Stimulated activated memory B cell treated with anti-CD40 and anti-IgM and Interleukin-4, amounts not matched to agents 10 μg/mL and 1 μg/mL and 100 μg/mL, for 72 hours (primary cell): Measurements from ENCODE around the gene ASTN2.
"Not testable (repeated sequence)": the region's sequence is repeated elsewhere in the genome, so short reads cannot be mapped to it uniquely, and the experiment has no call there.

Source experiments
- ATAC-seq: fragments of 150-1000 bp; cut with Tn5 transposase; 2 replicates; pipeline ENCODE4 v1.10.0; 2021
- H3K27ac Mint-ChIP-seq: one replicate; pipeline ENCODE4 v1.8.0; 2022; ENCODE audit warnings: mild to moderate bottlenecking, mixed read lengths
- H3K27me3 Mint-ChIP-seq: one replicate; pipeline ENCODE4 v1.8.0; 2022; ENCODE audit warnings: mixed read lengths
- H3K36me3 Mint-ChIP-seq: one replicate; pipeline ENCODE4 v1.8.0; 2022; ENCODE audit warnings: mixed read lengths
- H3K4me1 Mint-ChIP-seq: one replicate; pipeline ENCODE4 v1.8.0; 2022; ENCODE audit warnings: mixed read lengths
- H3K4me3 Mint-ChIP-seq: one replicate; pipeline ENCODE4 v1.8.0; 2022; ENCODE audit warnings: mild to moderate bottlenecking, moderate library complexity, mixed read lengths
- H3K9me3 Mint-ChIP-seq: one replicate; pipeline ENCODE4 v1.8.0; 2022; ENCODE audit warnings: mixed read lengths

ASTN2 gene

GRCh38 chr9:116464423-116464822 lies 950.4 kb downstream of the ASTN2 start:
- H3K27me3 Mint-ChIP-seq = no peaks in the 10 kb centered on the region
- H3K4me3 Mint-ChIP-seq = no peak overlapping the region
- no peak overlapping the region for H3K27ac Mint-ChIP-seq
- H3K36me3 Mint-ChIP-seq = no peaks in the 10 kb centered on the region
- ATAC-seq = no peak
- H3K9me3 Mint-ChIP-seq = no peaks in the 10 kb centered on the region
- H3K4me1 Mint-ChIP-seq = no peaks in the 10 kb centered on the region

- no peaks in the 10 kb centered on the region for H3K4me1 Mint-ChIP-seq
- H3K9me3 Mint-ChIP-seq = peaks cover 6% of the 10 kb centered on the region
- H3K4me3 Mint-ChIP-seq = no peak overlapping the region
- ATAC-seq = no peak
- H3K27ac Mint-ChIP-seq = no peak overlapping the region
- H3K27me3 Mint-ChIP-seq = no peaks in the 10 kb centered on the region
- peaks cover 3% of the 10 kb centered on the region for H3K36me3 Mint-ChIP-seq
Observed at GRCh38 chr9:116461632-116462031, 953.2 kb downstream of the ASTN2 start.

- Mint-ChIP-seq H3K27ac (no peak overlapping the region), H3K9me3 (peaks cover 13% of the 10 kb centered on the region), H3K36me3 (peaks cover 12% of the 10 kb centered on the region), H3K4me1 (no peaks in the 10 kb centered on the region), H3K4me3 (no peak overlapping the region), H3K27me3 (no peaks in the 10 kb centered on the region)
- ATAC-seq = no peak
Observed at GRCh38 chr9:116460026-116460425, 954.8 kb downstream of the ASTN2 start.

DNA sequence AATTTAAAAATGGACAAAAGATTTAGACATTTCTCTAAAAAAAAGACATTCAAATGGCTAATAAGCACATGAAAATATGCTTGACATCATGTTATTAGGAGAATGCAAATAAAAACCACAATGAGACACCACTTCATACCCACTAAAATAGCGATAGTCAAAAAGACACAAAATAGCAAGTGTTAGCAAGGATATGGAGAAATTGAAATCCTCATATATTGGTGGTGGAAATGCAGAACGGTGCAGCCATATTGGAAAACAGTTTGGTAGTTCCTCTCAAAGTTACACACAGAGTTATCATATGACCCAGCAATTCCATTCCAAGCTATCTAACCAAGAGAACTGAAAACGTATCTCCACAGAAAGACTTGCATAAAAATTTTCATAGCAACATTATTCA lies 955.3 kb downstream of the ASTN2 start:
- ATAC-seq = no peak
- Mint-ChIP-seq H3K27me3 (no peaks in the 10 kb centered on the region), H3K9me3 (peaks cover 13% of the 10 kb centered on the region), H3K36me3 (peaks cover 12% of the 10 kb centered on the region), H3K4me3 (no peak overlapping the region), H3K27ac (no peak overlapping the region), H3K4me1 (no peaks in the 10 kb centered on the region)

DNA sequence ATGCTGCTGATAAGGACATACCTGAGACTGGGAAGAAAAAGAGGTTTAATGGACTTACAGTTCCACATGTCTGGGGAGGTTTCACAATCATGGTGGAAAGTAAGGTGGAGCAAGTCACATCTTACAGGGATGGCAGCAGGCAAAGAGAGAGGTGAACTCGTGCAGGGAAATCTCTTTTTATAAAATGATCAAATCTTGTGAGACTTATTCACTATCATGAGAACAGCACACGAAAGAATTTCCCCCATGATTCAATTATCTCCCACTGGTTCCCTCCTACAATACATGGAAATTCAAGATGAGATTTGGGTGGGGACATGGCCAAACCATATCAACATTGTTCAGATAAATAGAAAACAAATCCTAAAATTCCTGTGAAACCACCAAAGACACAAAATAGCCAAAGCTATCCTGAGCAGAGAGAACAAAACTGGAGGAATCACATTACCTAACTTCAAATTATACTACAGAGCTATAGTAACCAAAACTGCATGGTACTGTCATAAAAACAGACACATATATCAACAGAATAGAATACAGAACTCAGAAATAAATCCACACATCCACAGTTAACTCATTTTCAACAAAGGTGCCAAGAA lies 958.3 kb downstream of the ASTN2 start:
- Mint-ChIP-seq H3K27me3 (no peaks in the 10 kb centered on the region), H3K27ac (no peak overlapping the region), H3K9me3 (peaks cover 13% of the 10 kb centered on the region), H3K36me3 (peaks cover 12% of the 10 kb centered on the region), H3K4me3 (no peak overlapping the region), H3K4me1 (no peaks in the 10 kb centered on the region)
- no peak for ATAC-seq

DNA sequence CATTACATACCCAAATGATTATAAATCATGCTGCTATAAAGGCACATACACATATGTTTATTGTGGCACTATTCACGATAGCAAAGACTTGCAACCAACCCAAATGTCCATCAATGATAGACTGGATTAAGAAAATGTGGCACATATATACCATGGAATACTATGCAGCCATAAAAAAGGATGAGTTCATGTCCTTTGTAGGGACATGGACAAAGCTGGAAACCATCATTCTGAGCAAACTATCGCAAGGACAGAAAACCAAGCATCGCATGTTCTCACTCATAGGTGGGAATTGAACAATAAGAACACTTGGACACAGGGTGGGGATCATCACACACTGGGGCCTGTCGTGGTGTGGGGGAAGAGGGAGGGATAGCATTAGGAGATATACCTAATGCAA lies 960.3 kb downstream of the ASTN2 start:
- peaks cover 12% of the 10 kb centered on the region for H3K36me3 Mint-ChIP-seq
- H3K27me3 Mint-ChIP-seq, ATAC-seq, H3K4me1 Mint-ChIP-seq, H3K27ac Mint-ChIP-seq, H3K4me3 Mint-ChIP-seq: not testable (repeated sequence)
- peaks cover 13% of the 10 kb centered on the region for H3K9me3 Mint-ChIP-seq

- H3K27me3 Mint-ChIP-seq = no peaks in the 10 kb centered on the region
- no peak for ATAC-seq
- H3K4me1 Mint-ChIP-seq = no peaks in the 10 kb centered on the region
- no peak overlapping the region for H3K4me3 Mint-ChIP-seq
- no peak overlapping the region for H3K27ac Mint-ChIP-seq
- peaks cover 12% of the 10 kb centered on the region for H3K36me3 Mint-ChIP-seq
- H3K9me3 Mint-ChIP-seq = peaks cover 13% of the 10 kb centered on the region
Observed at GRCh38 chr9:116453785-116454184, 961.1 kb downstream of the ASTN2 start.

DNA sequence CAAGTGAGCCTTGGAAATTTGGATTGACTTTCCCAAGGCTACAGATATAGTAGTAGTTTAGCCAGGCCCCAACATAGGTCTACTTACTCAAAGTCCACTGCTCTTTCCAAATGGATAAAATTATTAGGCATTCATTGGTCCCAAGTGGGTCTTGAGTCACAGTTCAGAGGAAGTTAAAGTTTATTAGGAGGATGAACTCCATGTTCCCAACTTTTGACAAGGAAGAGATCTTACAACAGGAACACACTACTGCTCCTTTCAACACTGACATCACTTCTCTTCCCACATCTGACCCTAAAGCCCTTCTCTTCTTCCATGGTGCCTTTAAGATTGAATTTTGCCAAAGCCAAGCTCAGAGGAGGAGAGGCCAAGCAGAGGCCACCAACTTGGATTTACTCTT lies 962.2 kb downstream of the ASTN2 start:
- Mint-ChIP-seq H3K36me3 (peaks cover 12% of the 10 kb centered on the region), H3K9me3 (peaks cover 13% of the 10 kb centered on the region), H3K27me3 (no peaks in the 10 kb centered on the region), H3K4me1 (no peaks in the 10 kb centered on the region), H3K4me3 (no peak overlapping the region), H3K27ac (no peak overlapping the region)
- ATAC-seq = no peak

DNA sequence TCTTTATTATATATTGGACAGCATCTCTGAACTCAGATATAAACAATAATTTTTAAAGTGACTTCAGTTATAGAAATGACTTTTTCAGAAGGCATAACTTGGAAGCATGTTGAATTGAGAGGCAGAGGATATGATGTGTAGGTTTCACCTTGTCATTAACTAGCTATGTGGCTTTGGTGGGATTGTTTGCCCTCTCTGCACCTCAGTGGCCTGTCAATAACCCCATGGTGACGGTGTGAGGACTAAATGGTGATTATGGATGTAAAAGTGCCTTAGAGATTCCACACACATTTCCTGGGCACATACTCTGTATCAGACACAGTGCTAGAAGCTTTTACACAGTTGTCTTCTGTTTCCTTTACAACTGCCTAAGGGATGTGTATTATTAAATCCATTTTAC lies 962.6 kb downstream of the ASTN2 start:
- H3K27me3 Mint-ChIP-seq = no peaks in the 10 kb centered on the region
- H3K36me3 Mint-ChIP-seq = peaks cover 12% of the 10 kb centered on the region
- H3K9me3 Mint-ChIP-seq = peaks cover 13% of the 10 kb centered on the region
- no peaks in the 10 kb centered on the region for H3K4me1 Mint-ChIP-seq
- no peak for ATAC-seq
- H3K4me3 Mint-ChIP-seq = no peak overlapping the region
- no peak overlapping the region for H3K27ac Mint-ChIP-seq

- no peaks in the 10 kb centered on the region for H3K27me3 Mint-ChIP-seq
- H3K27ac Mint-ChIP-seq = no peak overlapping the region
- H3K9me3 Mint-ChIP-seq = peaks cover 7% of the 10 kb centered on the region
- no peak overlapping the region for H3K4me3 Mint-ChIP-seq
- no peaks in the 10 kb centered on the region for H3K4me1 Mint-ChIP-seq
- ATAC-seq = no peak
- H3K36me3 Mint-ChIP-seq = peaks cover 8% of the 10 kb centered on the region
Observed at GRCh38 chr9:116451500-116452115, 963.2 kb downstream of the ASTN2 start.

DNA sequence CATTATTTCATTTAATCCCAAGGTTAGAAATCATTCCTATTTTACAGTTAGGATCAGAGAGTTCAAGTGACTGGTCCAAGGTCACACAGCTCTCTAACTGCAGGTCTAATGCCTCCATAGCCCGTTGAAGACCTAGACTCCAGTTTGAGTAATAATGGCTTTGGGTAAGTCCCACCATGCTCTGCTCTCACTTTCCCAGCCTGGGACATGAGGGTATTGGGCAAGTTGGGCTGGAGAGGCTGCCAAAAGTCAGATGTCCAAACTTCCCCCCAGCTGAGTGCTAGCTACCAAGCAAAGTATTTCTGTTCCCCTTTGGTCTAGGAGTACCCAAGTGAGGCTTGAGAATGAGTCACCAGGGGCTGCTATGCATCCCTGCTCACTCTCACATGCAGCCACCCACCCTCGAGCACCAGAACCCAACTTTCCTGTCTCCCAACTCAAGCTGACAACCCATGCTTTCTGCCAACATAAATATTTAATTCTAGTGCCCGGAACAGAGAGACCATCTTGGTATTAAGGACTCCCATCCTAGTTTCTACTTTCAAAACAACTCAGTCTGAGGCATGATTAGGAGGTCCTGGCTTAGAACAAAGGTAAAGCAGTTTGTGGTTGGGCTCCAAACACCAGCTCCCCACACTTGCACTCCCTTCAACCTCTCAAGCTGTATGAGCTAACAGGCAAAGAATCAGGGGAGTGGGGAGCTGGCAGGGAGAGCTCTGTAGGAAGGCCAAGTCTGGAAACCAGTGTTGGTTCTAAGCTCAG lies 964.3 kb downstream of the ASTN2 start:
- no peaks in the 10 kb centered on the region for H3K36me3 Mint-ChIP-seq
- H3K4me3 Mint-ChIP-seq = no peak overlapping the region
- no peaks in the 10 kb centered on the region for H3K9me3 Mint-ChIP-seq
- peak; percentile 89 for ATAC-seq
- no peaks in the 10 kb centered on the region for H3K27me3 Mint-ChIP-seq
- H3K27ac Mint-ChIP-seq = no peak overlapping the region
- no peaks in the 10 kb centered on the region for H3K4me1 Mint-ChIP-seq

GRCh38 chr9:116449949-116450348 lies 964.9 kb downstream of the ASTN2 start:
- H3K4me3 Mint-ChIP-seq = no peak overlapping the region

GRCh38 chr9:116448431-116448830 lies 966.4 kb downstream of the ASTN2 start:
- no peak for ATAC-seq
- Mint-ChIP-seq H3K27ac (no peak overlapping the region), H3K27me3 (no peaks in the 10 kb centered on the region)

More at GRCh38 chr9:116449949-116450348, 964.9 kb downstream of the ASTN2 start:
- H3K27ac Mint-ChIP-seq = no peak overlapping the region
- no peaks in the 10 kb centered on the region for H3K9me3 Mint-ChIP-seq
- H3K27me3 Mint-ChIP-seq = no peaks in the 10 kb centered on the region
- H3K36me3 Mint-ChIP-seq = no peaks in the 10 kb centered on the region
- H3K4me1 Mint-ChIP-seq = no peaks in the 10 kb centered on the region
- no peak for ATAC-seq

DNA sequence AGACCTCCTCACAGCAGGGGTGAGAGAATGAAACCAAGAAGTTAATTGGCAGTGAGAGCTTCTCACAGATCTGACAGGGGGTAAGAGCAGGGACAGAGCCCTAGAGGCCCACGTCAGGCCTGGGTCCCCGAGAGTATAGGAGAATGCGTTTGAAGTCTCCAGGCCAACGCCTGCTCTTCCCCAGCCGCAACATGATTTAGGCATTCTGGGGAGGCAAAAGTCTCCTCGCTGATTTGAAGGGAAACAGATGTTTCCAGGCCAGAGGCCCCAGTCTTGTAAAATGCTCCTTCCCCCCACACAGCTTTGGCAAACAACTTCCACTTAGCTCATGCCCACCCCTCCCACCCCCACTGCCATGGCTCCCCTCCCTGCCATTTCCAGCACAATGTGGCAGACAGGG lies 966.9 kb downstream of the ASTN2 start:
- ATAC-seq = no peak
- Mint-ChIP-seq H3K36me3 (no peaks in the 10 kb centered on the region), H3K9me3 (no peaks in the 10 kb centered on the region), H3K4me3 (no peak overlapping the region), H3K4me1 (no peaks in the 10 kb centered on the region), H3K27me3 (no peaks in the 10 kb centered on the region), H3K27ac (no peak overlapping the region)

More at GRCh38 chr9:116448431-116448830, 966.4 kb downstream of the ASTN2 start:
- Mint-ChIP-seq H3K36me3 (no peaks in the 10 kb centered on the region), H3K9me3 (no peaks in the 10 kb centered on the region), H3K4me3 (no peak overlapping the region), H3K4me1 (no peaks in the 10 kb centered on the region)

DNA sequence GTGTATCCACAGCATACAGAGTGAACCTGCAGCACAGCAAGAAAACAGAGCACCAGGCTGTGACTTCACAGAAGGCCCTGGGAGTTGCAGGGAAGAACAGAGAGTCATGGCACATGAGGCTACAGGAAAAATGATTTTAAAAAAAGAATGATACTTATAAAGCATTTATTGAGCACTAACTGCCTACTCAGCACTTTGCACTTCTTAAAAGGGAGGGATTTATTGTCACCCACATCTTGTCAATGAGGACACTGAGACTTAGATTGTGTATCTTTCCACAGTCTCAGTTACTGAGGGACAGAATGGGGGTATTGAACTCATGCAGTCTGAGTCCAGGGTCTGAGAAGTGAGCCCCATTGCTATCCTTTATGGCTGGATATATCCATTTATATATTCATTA lies 972.3 kb downstream of the ASTN2 start:
- no peaks in the 10 kb centered on the region for H3K9me3 Mint-ChIP-seq
- ATAC-seq = no peak
- H3K27ac Mint-ChIP-seq = no peak overlapping the region
- H3K27me3 Mint-ChIP-seq = no peaks in the 10 kb centered on the region
- no peaks in the 10 kb centered on the region for H3K4me1 Mint-ChIP-seq
- H3K36me3 Mint-ChIP-seq = peaks cover 39% of the 10 kb centered on the region
- no peak overlapping the region for H3K4me3 Mint-ChIP-seq
